KMS-11 (cell line): Measurements from ENCODE around the gene ARFGAP3.

Experiments
- H2AFZ ChIP-seq: fragments of 200-600 bp; sonication (generic); 2 replicates; pipeline ENCODE4 v1.6.1; 2016; ENCODE audit warnings: antibody characterized with exemption, mixed run types, low read depth
- H3K27ac ChIP-seq: fragments of 200-600 bp; sonication (generic); 2 replicates; pipeline ENCODE4 v1.6.1; 2016; ENCODE audit warnings: mild to moderate bottlenecking, mixed run types
- H3K27me3 ChIP-seq: fragments of 200-600 bp; sonication (generic); 2 replicates; pipeline ENCODE4 v1.6.1; 2017; ENCODE audit warnings: mild to moderate bottlenecking, low read depth, mixed run types, moderate library complexity; ENCODE audit not compliant: insufficient read depth
- H3K36me3 ChIP-seq: fragments of 200-600 bp; sonication (generic); 2 replicates; pipeline ENCODE4 v1.6.1; 2017; ENCODE audit warnings: mild to moderate bottlenecking, mixed run types; ENCODE audit not compliant: insufficient read depth
- H3K4me1 ChIP-seq: fragments of 200-600 bp; sonication (generic); 2 replicates; pipeline ENCODE4 v1.6.1; 2016; ENCODE audit warnings: mild to moderate bottlenecking, low read depth, mixed run types; ENCODE audit not compliant: poor library complexity, severe bottlenecking
- H3K4me2 ChIP-seq: fragments of 200-600 bp; sonication (generic); 2 replicates; pipeline ENCODE4 v1.7.0; 2016; ENCODE audit warnings: mild to moderate bottlenecking, mixed run types
- H3K4me3 ChIP-seq: fragments of 200-600 bp; sonication (generic); IDR thresholded peaks from 2 replicates; pipeline ENCODE4 v1.6.1; 2017; ENCODE audit warnings: low read depth, low read length, mixed read lengths; ENCODE audit not compliant: insufficient read depth
- H3K79me2 ChIP-seq: fragments of 200-600 bp; sonication (generic); 2 replicates; pipeline ENCODE4 v1.6.1; 2016; ENCODE audit warnings: low read depth, mixed run types; ENCODE audit not compliant: insufficient read depth
- H3K9ac ChIP-seq: fragments of 200-600 bp; sonication (generic); 2 replicates; pipeline ENCODE4 v1.6.1; 2016; ENCODE audit warnings: mild to moderate bottlenecking, mixed run types
- H4K20me1 ChIP-seq: fragments of 200-600 bp; sonication (generic); 2 replicates; pipeline ENCODE4 v1.6.1; 2016; ENCODE audit warnings: mild to moderate bottlenecking, mixed run types; ENCODE audit not compliant: insufficient read depth
- TF ChIP-seq, protein P1 (sequence below): fragments of 200-600 bp; sonication (generic); conservative IDR thresholded peaks from 2 replicates; pipeline ENCODE4 v1.6.1; 2017; ENCODE audit warnings: low read depth, mild to moderate bottlenecking, antibody characterized with exemption, low read length, moderate library complexity, mixed read lengths

ARFGAP3 gene

DNA sequence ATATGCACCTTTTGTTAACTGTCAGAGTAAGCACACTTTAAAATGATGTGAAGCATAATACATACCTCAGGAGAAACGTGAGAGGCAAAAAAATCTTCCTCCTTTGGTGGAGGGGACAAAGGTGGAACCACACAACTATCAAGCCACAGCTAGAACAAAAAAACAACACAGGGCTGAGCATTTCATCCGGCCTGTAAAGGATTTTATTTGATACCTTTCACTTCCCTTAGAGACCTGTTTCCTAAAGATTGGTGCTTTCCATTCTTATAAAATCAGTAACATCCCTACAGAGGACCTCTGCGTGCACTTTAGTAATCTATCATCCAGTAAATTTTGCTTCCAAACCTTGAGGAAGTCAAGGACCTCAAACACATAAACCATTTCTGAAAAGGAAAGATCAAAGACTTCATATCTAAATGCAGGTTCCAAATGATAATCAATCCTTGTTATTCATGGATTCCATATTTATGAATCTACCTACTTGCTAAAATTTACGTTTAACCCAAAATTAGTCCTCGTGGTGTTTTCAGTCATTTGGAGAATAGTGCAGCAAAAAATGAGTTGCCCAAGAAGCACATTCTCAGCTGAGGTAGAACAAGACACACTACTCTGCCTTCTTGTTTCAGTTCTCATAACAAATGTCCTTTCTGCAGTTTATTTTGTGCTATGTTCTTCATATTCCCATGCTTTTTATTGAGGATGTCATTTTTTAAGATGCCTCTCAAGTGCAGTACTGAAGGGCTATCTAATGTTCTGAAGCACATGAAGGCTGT, 22.7 kb downstream of the ARFGAP3 start:
- no peaks in the 10 kb centered on the region for H3K27me3 ChIP-seq

DNA sequence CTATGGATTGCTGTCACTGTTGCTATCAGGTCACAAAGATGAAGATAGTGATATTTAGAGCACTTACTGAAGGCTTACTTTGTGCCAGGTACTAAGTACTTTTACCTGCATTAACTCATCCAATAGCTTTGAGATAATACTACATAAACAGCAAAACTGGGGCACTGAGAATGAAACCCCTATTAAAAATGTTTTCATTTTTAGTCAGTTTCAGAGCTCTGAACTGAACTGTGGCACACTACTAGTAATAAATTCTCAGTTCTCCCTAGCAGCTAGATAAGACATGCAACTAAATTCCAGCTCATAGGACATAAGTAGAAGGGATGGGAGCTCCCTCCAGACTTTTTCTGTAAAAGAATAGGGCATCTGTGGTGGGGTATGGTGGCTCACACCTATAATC, 24.0 kb downstream of the ARFGAP3 start:
- no peaks in the 10 kb centered on the region for H3K79me2 ChIP-seq
- TF ChIP-seq, protein P1, sequence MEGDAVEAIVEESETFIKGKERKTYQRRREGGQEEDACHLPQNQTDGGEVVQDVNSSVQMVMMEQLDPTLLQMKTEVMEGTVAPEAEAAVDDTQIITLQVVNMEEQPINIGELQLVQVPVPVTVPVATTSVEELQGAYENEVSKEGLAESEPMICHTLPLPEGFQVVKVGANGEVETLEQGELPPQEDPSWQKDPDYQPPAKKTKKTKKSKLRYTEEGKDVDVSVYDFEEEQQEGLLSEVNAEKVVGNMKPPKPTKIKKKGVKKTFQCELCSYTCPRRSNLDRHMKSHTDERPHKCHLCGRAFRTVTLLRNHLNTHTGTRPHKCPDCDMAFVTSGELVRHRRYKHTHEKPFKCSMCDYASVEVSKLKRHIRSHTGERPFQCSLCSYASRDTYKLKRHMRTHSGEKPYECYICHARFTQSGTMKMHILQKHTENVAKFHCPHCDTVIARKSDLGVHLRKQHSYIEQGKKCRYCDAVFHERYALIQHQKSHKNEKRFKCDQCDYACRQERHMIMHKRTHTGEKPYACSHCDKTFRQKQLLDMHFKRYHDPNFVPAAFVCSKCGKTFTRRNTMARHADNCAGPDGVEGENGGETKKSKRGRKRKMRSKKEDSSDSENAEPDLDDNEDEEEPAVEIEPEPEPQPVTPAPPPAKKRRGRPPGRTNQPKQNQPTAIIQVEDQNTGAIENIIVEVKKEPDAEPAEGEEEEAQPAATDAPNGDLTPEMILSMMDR = no peak
- no peaks in the 10 kb centered on the region for H3K36me3 ChIP-seq
- no peak overlapping the region for H3K4me3 ChIP-seq
- H3K27me3 ChIP-seq = no peaks in the 10 kb centered on the region
- no peaks in the 10 kb centered on the region for H4K20me1 ChIP-seq
- H3K9ac ChIP-seq = no peak overlapping the region
- no peak overlapping the region for H3K27ac ChIP-seq
- no peak overlapping the region for H3K4me2 ChIP-seq
- peaks cover 18% of the 10 kb centered on the region for H3K4me1 ChIP-seq
- no peak overlapping the region for H2AFZ ChIP-seq

More for the DNA sequence above, 22.7 kb downstream of the ARFGAP3 start:
- Histone ChIP-seq H3K9ac (no peak overlapping the region), H3K79me2 (no peaks in the 10 kb centered on the region), H3K4me1 (peaks cover 18% of the 10 kb centered on the region), H4K20me1 (no peaks in the 10 kb centered on the region), H3K27ac (no peak overlapping the region), H3K4me2 (no peak overlapping the region), H3K36me3 (no peaks in the 10 kb centered on the region), H3K4me3 (no peak overlapping the region), H2AFZ (no peak overlapping the region)
- TF ChIP-seq, protein P1 = no peak

DNA sequence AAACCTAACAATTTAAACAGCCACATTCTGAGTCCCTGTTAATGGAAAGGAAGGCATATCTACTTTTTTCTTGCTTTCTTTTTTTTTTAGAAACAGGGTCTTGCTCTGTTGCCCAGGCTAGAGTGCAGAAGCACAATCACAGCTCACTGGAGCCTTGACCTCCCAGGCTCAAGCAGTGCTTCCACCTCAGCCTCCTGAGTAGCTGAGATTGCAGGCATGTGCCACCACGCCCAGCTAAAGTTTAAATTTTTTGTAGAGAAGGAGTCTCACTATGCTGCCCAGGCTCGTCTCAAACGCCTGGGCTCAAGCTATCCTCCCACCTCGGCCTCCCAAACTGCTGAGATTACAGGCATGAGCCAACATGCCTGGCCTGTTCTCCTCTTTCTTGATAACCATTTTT, 25.4 kb downstream of the ARFGAP3 start:
- H3K36me3 ChIP-seq = no peaks in the 10 kb centered on the region
- H3K9ac ChIP-seq = no peak overlapping the region
- TF ChIP-seq, protein P1 = no peak

DNA sequence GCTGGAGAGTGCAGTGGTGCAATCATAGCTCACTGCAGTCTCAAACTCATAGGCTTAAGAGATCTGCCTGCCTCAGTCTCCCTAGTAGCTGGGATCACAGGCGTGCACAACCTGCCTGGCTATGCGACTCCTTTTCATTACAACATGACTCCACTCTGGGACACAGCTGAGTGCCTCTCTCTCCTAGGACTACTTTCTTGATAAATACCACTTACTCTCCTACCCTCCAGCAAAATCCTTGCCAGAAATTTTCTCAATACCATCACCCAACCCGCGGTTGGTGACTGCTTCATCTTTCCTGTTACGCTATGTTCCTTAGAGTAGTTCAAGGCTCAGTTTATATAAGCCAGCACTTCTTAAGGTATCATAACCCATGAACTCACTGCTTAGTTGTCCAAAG, 26.9 kb downstream of the ARFGAP3 start:
- no peak overlapping the region for H2AFZ ChIP-seq
- no peak overlapping the region for H3K4me3 ChIP-seq
- H3K4me1 ChIP-seq = peaks cover 18% of the 10 kb centered on the region
- H3K27me3 ChIP-seq = no peaks in the 10 kb centered on the region
- no peaks in the 10 kb centered on the region for H3K36me3 ChIP-seq
- no peaks in the 10 kb centered on the region for H3K79me2 ChIP-seq
- H3K4me2 ChIP-seq = no peak overlapping the region
- H4K20me1 ChIP-seq = no peaks in the 10 kb centered on the region
- H3K9ac ChIP-seq = no peak overlapping the region
- no peak overlapping the region for H3K27ac ChIP-seq
- TF ChIP-seq, protein P1 = no peak

More for the DNA sequence above, 25.4 kb downstream of the ARFGAP3 start:
- no peaks in the 10 kb centered on the region for H3K79me2 ChIP-seq
- H3K27ac ChIP-seq = no peak overlapping the region
- H3K4me3 ChIP-seq = no peak overlapping the region
- H3K4me1 ChIP-seq = peaks cover 18% of the 10 kb centered on the region
- no peak overlapping the region for H2AFZ ChIP-seq
- no peaks in the 10 kb centered on the region for H4K20me1 ChIP-seq
- H3K27me3 ChIP-seq = no peaks in the 10 kb centered on the region
- no peak overlapping the region for H3K4me2 ChIP-seq
